ENCODE measurements around the gene PRXL2A.
"Not testable (repeated sequence)": the region's sequence is repeated elsewhere in the genome, so short reads cannot be mapped to it uniquely, and the experiment has no call there.

PRXL2A gene

GRCh38 chr10:80473692-80474596, 65.6 kb downstream of the PRXL2A start:
- peak; percentile 53 for DNase-seq (ENCODE audit: low read depth)
- H3K4me3 ChIP-seq (ENCODE audit: low read depth, low read length) = no peak overlapping the region
- TF ChIP-seq CTCF (conservative IDR thresholded peaks at IDR 0.05; ENCODE audit: low read depth, low read length) = no peak

GRCh38 chr10:80474597-80474910, 66.2 kb downstream of the PRXL2A start:
- no peak overlapping the region for H3K4me3 ChIP-seq (ENCODE audit: low read depth, low read length)
- no peak for DNase-seq (ENCODE audit: low read depth)
- TF ChIP-seq CTCF (conservative IDR thresholded peaks at IDR 0.05; ENCODE audit: low read depth, low read length) = no peak

- no peak for DNase-seq (ENCODE audit: low read depth)
- no peak overlapping the region for H3K4me3 ChIP-seq (ENCODE audit: low read depth, low read length)
- no peak for TF ChIP-seq CTCF (conservative IDR thresholded peaks at IDR 0.05; ENCODE audit: low read depth, low read length)
Observed at GRCh38 chr10:80474941-80475340, 66.6 kb downstream of the PRXL2A start.

GRCh38 chr10:80475641-80476040, 67.3 kb downstream of the PRXL2A start:
- not testable (repeated sequence) for H3K4me3 ChIP-seq (ENCODE audit: low read depth, low read length); DNase-seq (ENCODE audit: low read depth)

GRCh38 chr10:80476685-80477084, 68.3 kb downstream of the PRXL2A start:
- no peak overlapping the region for H3K4me3 ChIP-seq (ENCODE audit: low read depth, low read length)
- no peak for TF ChIP-seq CTCF (conservative IDR thresholded peaks at IDR 0.05; ENCODE audit: low read depth, low read length)
- no peak for DNase-seq (ENCODE audit: low read depth)

- peak; percentile 93 for DNase-seq (ENCODE audit: low read depth)
- no peak overlapping the region for H3K4me3 ChIP-seq (ENCODE audit: low read depth, low read length)
- no peak for TF ChIP-seq CTCF (conservative IDR thresholded peaks at IDR 0.05; ENCODE audit: low read depth, low read length)
Observed at GRCh38 chr10:80477813-80478212, 69.5 kb downstream of the PRXL2A start.

- not testable (repeated sequence) for H3K4me3 ChIP-seq (ENCODE audit: low read depth, low read length); DNase-seq (ENCODE audit: low read depth)
Observed at GRCh38 chr10:80480373-80480772, 72.0 kb downstream of the PRXL2A start.

GRCh38 chr10:80480852-80481251, 72.5 kb downstream of the PRXL2A start:
- no peak overlapping the region for H3K4me3 ChIP-seq (ENCODE audit: low read depth, low read length)
- DNase-seq (ENCODE audit: low read depth) = no peak
- TF ChIP-seq CTCF (conservative IDR thresholded peaks at IDR 0.05; ENCODE audit: low read depth, low read length) = no peak

Measured in choroid plexus epithelial cell (primary cell).